ENCODE measurements around the gene RALA. TPM values are rescaled to one million over a fixed set of nuclear protein-coding genes. Genes with fewer than 3 reads are reported as not detected.

RALA gene
- total and polyA plus RNA-seq, 10 of the 15 experiments (the other 5 are each of a cell fraction or from before 2014, with no cell fraction given) = 7.5 to 53.3 (median 23.1) TPM

DNA sequence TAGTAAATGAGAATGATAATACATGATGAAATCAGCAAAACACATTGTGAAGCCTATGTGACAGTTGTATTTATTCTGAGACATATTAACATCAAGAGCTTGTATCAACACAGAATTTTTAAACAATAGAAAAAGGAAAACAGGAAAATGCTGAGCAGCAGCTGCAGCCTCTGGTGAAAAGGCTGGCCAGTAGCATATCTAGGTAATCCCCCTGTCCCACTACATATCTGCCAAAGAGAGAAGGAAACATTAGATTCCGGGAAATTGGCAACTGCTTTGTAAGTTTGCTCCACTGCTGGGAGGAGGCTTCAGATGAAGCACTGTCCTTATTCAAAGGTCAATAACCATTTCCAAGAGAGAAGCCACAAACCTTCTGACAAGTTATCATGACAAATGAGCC, 89.4 kb downstream of the RALA start (continued):
- TF ChIP-seq CHD1 (IDR thresholded peaks at IDR 0.05; ENCODE audit: low read depth, low read length) (no peak), CBX3 (IDR thresholded peaks at IDR 0.05; ENCODE audit: borderline replicate concordance, low read depth) (no peak)

DNA sequence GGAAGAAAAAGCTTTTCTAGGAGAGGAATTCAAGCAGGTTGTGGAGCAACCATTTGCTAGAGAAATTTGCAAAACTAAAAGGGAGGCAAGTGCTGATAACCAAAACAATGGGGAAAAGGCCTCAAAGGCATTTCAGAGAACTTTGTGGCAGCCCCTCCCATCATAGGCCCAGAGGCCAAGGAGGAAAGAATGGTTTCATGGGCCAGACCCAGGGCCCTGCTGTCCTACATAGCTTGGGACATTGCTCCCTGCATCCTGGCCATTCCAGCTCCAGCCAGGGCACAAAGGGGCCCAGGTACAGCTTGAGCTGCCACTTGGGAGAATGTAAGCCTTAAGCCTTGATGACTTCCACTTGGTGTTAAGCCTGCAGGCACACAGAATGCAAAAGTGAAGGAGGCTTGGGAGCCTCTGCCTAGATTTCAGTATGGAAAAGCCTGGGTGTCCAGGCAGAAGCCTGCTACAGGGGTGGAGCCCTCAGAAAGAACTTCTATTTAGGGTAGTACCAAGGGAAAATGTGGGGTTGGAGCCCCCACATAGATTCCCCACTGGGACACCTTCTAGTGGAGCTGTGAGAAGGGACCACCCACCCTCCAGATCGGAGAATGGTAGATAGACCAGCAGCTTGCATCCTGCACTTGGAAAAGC, 91.2 kb downstream of the RALA start:
- Histone ChIP-seq H3K36me3 (ENCODE audit: control insufficient read depth in 2 of 2, insufficient read depth in 2 of 2, low read length in 1 of 2) (no peaks in the 10 kb centered on the region), H3K27me3 (replicated peaks in 1 of 2; ENCODE audit: control insufficient read depth in 2 of 2, insufficient read depth in 2 of 2, low read length in 1 of 2) (no peaks in the 10 kb centered on the region), H4K20me1 (ENCODE audit: control insufficient read depth, insufficient read depth) (no peaks in the 10 kb centered on the region), H3K4me3 (no peak overlapping the region), H3K4me2 (ENCODE audit: control insufficient read depth, insufficient read depth) (no peak overlapping the region), H3K4me1 (ENCODE audit: control insufficient read depth, insufficient read depth, low read length) (no peaks in the 10 kb centered on the region), H2AFZ (ENCODE audit: control insufficient read depth, low read depth, low read length) (no peak overlapping the region), H3K9me3 (replicated peaks; ENCODE audit: control insufficient read depth, insufficient read depth, low read length) (peaks cover 8% of the 10 kb centered on the region; the same call in 2 of the 3 replicates), H3K79me2 (ENCODE audit: control insufficient read depth, insufficient read depth, low read length) (no peaks in the 10 kb centered on the region), H3K27ac (ENCODE audit: control insufficient read depth, insufficient read depth) (no peak overlapping the region), H3K9ac (ENCODE audit: control insufficient read depth, insufficient read depth, low read length) (no peak overlapping the region)
- no peak for DNase-seq (ENCODE audit: low read depth, low spot score)
- RAD21 ChIA-PET (ENCODE audit: unreplicated experiment) = no interaction called here
- SMC1A ChIA-PET (ENCODE audit: uncharacterized antibody, unreplicated experiment) = interaction anchor here (1.1 kb wide), 1 partner anchor 18 kb away, joined by 3 read pairs; no protein-coding TSS in a partner anchor
- POLR2A ChIA-PET = interaction anchor here (1.2 kb wide), 1 partner anchor 18 kb away, joined by 3 read pairs; no protein-coding TSS in a partner anchor
- ATAC-seq = no peak
- intact Hi-C loops (cut with micrococcal nuclease; ENCODE audit: unreplicated experiment) (no loop called here), in situ Hi-C loops (cut with MboI) (no loop called here)
- no TSS peak for BruUV-seq (replicated peaks)
- CTCF ChIA-PET = no interaction called here
- 73% methylated on average over 1 of the region's 1 CpG for WGBS (ENCODE audit: insufficient coverage, insufficient replicate concordance, low lambda C conversion rate, missing lambda C conversion rate)
- TF ChIP-seq CBX5 (IDR thresholded peaks at IDR 0.05; ENCODE audit: low read depth) (0 out of 2 replicates have a peak, but pooled peaks have one; percentile 75), GABPA (IDR thresholded peaks at IDR 0.05; ENCODE audit: low read depth) (no peak), TCF7 (IDR thresholded peaks at IDR 0.05; ENCODE audit: borderline replicate concordance) (no peak), HDAC2 (IDR thresholded peaks at IDR 0.05) (no peak), FOXM1 (IDR thresholded peaks at IDR 0.05; ENCODE audit: low read depth, low read length) (no peak)
- no peak for FAIRE-seq
